ENCODE measurements around the gene NEDD1.

NEDD1 gene

DNA sequence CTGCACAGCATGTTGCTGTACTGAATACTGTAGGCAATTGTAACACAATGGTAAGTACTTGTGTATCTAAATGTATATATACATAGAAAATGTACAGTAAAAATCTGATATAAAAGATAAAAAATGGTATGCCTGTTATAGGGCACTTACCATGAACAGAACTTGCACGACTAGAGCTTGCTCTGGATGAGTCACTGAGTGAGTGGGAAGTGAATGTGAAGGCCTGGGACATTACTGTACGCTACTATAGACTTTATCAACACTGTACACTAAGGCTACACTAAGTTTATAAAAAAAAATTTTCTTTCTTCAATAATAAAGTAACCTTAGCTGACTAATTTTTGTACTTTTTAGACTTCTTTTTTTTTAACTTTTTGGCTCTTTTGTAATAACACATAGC lies 24.2 kb upstream of the NEDD1 start:
- Histone ChIP-seq H2AFZ (no peak overlapping the region), H3K4me1 (no peaks in the 10 kb centered on the region), H3K9ac (no peak overlapping the region), H3K9me3 (ENCODE audit: control insufficient read depth, low read length) (no peaks in the 10 kb centered on the region), H3K36me3 (ENCODE audit: control insufficient read depth, insufficient read depth, low read length) (no peaks in the 10 kb centered on the region), H3K4me3 (ENCODE audit: low read depth, low read length) (no peak overlapping the region), H3K79me2 (no peaks in the 10 kb centered on the region), H3K27me3 (ENCODE audit: control insufficient read depth, insufficient read depth, low read length) (no peaks in the 10 kb centered on the region), H3K27ac (no peak overlapping the region), H3K4me2 (ENCODE audit: low read length) (no peak overlapping the region)
- TF ChIP-seq, protein P1, sequence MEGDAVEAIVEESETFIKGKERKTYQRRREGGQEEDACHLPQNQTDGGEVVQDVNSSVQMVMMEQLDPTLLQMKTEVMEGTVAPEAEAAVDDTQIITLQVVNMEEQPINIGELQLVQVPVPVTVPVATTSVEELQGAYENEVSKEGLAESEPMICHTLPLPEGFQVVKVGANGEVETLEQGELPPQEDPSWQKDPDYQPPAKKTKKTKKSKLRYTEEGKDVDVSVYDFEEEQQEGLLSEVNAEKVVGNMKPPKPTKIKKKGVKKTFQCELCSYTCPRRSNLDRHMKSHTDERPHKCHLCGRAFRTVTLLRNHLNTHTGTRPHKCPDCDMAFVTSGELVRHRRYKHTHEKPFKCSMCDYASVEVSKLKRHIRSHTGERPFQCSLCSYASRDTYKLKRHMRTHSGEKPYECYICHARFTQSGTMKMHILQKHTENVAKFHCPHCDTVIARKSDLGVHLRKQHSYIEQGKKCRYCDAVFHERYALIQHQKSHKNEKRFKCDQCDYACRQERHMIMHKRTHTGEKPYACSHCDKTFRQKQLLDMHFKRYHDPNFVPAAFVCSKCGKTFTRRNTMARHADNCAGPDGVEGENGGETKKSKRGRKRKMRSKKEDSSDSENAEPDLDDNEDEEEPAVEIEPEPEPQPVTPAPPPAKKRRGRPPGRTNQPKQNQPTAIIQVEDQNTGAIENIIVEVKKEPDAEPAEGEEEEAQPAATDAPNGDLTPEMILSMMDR (IDR thresholded peaks at IDR 0.05): no peak

DNA sequence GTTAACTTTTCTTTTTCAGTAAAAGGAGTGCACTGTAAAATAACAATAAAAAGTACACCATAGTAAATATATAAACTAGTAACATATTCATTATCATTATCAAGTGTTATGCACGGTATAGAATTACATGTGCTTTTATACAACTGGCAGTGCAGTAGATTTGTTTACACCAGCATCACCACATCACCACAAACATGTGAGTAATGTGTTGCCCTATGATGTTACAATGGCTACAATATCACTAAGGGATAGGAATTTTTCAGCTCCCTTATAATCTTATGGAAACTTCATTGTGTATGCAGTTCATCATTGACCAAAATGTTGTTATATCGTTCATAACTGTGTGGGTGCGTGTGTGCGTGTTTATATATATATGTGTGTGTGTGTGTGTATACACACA lies 23.5 kb upstream of the NEDD1 start:
- H3K27ac ChIP-seq: no peak overlapping the region
- no peak overlapping the region for H3K4me3 ChIP-seq (ENCODE audit: low read depth, low read length)
- no peaks in the 10 kb centered on the region for H3K36me3 ChIP-seq (ENCODE audit: control insufficient read depth, insufficient read depth, low read length)
- H3K4me2 ChIP-seq (ENCODE audit: low read length): no peak overlapping the region
- no peak overlapping the region for H2AFZ ChIP-seq
- H3K27me3 ChIP-seq (ENCODE audit: control insufficient read depth, insufficient read depth, low read length): no peaks in the 10 kb centered on the region
- no peaks in the 10 kb centered on the region for H3K9me3 ChIP-seq (ENCODE audit: control insufficient read depth, low read length)
- no peaks in the 10 kb centered on the region for H3K4me1 ChIP-seq
- TF ChIP-seq, protein P1 (IDR thresholded peaks at IDR 0.05): no peak
- no peaks in the 10 kb centered on the region for H3K79me2 ChIP-seq
- H3K9ac ChIP-seq: no peak overlapping the region

DNA sequence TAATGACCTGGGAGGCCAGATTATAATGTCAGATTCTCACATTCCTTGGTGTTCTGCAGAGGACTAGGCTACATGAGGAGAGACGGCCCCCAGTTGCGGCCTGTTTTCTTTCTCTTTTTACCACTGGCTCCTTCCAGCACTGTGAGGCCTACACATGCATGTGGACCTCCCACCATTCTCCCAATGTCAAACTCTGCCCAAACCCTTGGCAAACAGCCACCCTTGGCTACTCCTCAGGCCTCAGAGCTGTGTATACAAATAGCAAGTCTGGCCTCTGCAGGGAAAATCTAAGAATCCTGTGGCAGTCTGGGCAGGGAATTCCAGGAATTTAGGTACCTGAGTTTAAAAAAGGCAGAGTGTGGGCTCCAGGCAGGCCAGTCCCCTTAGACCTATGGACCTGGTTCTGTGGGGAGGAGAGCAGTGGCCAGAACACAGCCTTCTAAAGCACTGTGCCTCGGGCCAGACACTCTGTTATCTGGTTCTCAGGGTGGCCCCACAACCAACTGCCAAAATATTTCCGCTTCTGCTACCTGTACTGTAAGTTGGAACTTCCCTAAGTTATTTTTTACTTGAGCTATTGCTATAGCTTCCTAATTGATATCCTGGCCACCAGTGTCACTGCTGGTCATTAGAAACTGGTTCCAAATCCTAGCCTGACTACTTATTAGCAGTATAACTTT lies 19.9 kb upstream of the NEDD1 start:
- H3K9me3 ChIP-seq (ENCODE audit: control insufficient read depth, low read length): no peaks in the 10 kb centered on the region
- H3K27me3 ChIP-seq (ENCODE audit: control insufficient read depth, insufficient read depth, low read length): no peaks in the 10 kb centered on the region
- H3K9ac ChIP-seq: no peak overlapping the region
- H3K36me3 ChIP-seq (ENCODE audit: control insufficient read depth, insufficient read depth, low read length): no peaks in the 10 kb centered on the region
- no peak overlapping the region for H3K27ac ChIP-seq
- H3K4me2 ChIP-seq (ENCODE audit: low read length): no peak overlapping the region
- no peaks in the 10 kb centered on the region for H3K79me2 ChIP-seq
- H2AFZ ChIP-seq: no peak overlapping the region
- no peak overlapping the region for H3K4me3 ChIP-seq (ENCODE audit: low read depth, low read length)
- TF ChIP-seq, protein P1 (IDR thresholded peaks at IDR 0.05): no peak
- H3K4me1 ChIP-seq: no peaks in the 10 kb centered on the region

DNA sequence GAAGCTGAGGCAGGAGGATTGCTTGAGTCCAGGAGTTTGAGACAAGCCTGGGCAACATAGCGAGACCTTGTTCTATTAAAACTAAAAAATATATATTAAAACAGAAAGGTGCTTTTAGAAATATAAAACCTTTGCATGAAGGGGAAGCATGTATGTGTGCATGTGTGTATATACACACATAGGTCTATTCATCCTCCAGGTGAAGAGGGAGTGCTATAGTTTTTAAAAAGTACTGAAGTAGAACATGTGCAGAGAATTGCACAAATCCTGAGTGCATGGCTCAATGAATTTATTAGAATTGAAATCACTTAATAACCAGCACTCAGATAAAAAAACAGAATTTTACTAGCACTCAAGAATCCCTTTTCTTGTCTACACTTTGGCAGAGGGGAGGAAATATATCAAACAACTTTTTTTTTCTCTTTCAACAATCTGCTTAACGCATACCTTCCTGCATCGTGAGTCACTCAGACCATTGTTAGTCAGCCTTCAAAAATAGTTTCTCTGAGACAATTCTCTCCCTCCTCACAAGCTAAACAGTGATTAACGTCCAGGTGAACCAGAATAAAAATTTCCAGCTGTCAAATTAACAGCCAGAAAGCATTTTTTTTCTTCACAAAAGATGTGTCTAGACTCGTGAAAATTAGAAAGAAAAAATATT lies 17.7 kb upstream of the NEDD1 start:
- TF ChIP-seq, protein P1 (IDR thresholded peaks at IDR 0.05): no peak
- Histone ChIP-seq H3K4me3 (ENCODE audit: low read depth, low read length) (no peak overlapping the region), H3K36me3 (ENCODE audit: control insufficient read depth, insufficient read depth, low read length) (no peaks in the 10 kb centered on the region), H3K4me1 (no peaks in the 10 kb centered on the region), H3K9me3 (ENCODE audit: control insufficient read depth, low read length) (no peaks in the 10 kb centered on the region), H3K4me2 (ENCODE audit: low read length) (no peak overlapping the region), H3K27ac (no peak overlapping the region), H3K9ac (no peak overlapping the region), H2AFZ (no peak overlapping the region), H3K27me3 (ENCODE audit: control insufficient read depth, insufficient read depth, low read length) (no peaks in the 10 kb centered on the region), H3K79me2 (no peaks in the 10 kb centered on the region)

DNA sequence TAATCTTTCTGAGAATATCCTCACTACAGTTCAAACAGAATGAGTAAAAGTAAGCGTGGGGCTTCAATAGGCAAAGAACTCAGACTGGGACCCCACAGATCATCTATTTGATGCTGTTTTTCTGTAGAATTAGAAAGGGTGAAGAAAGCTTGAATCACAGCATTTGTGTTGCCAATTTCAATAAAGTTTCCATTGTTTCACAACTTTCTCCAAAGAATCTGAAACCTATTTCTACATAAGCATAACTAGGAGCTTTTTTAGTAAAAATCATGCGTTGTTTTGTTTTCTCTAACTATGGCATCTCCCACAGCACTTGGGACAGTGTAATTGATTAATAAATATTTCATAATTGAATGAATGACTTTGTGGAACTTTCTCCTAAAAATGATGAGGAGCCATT lies 16.7 kb upstream of the NEDD1 start:
- H3K9me3 ChIP-seq (ENCODE audit: control insufficient read depth, low read length): no peaks in the 10 kb centered on the region
- no peaks in the 10 kb centered on the region for H3K79me2 ChIP-seq
- no peak overlapping the region for H3K4me2 ChIP-seq (ENCODE audit: low read length)
- H3K9ac ChIP-seq: no peak overlapping the region
- TF ChIP-seq, protein P1 (IDR thresholded peaks at IDR 0.05): no peak
- H3K4me1 ChIP-seq: no peaks in the 10 kb centered on the region
- no peak overlapping the region for H3K4me3 ChIP-seq (ENCODE audit: low read depth, low read length)
- no peaks in the 10 kb centered on the region for H3K36me3 ChIP-seq (ENCODE audit: control insufficient read depth, insufficient read depth, low read length)
- no peaks in the 10 kb centered on the region for H3K27me3 ChIP-seq (ENCODE audit: control insufficient read depth, insufficient read depth, low read length)
- H3K27ac ChIP-seq: no peak overlapping the region
- H2AFZ ChIP-seq: no peak overlapping the region
